HEK293T (cell line): ENCODE measurements around the gene MND1.

Experiments
- CTCF ChIA-PET: fragments of 350-600 bp; formaldehyde crosslinking; extraction: SDS; loops from one replicate; lab custom pipeline; 2021; ENCODE audit warnings: antibody characterized with exemption, inconsistent platforms; lab: Yijun Ruan, JAX
- POLR2A ChIA-PET: fragments of 350-600 bp; formaldehyde crosslinking; extraction: SDS; loops from one replicate; lab custom pipeline; 2020; ENCODE audit warnings: antibody characterized with exemption, inconsistent platforms; lab: Yijun Ruan, JAX
- DNase-seq: peaks from one replicate; pipeline ENCODE4 v3.0.0; 2012; ENCODE audit warnings: mixed read lengths; ENCODE audit errors: extremely low spot score
- ARNT ChIP-seq: fragments of 450-650 bp; IDR thresholded peaks from 2 replicates; pipeline ENCODE4 v1.6.1; 2017; ENCODE audit warnings: mild to moderate bottlenecking
- BHLHE40 ChIP-seq: fragments of 450-650 bp; IDR thresholded peaks from 2 replicates; pipeline ENCODE4 v1.6.1; 2016; ENCODE audit warnings: mild to moderate bottlenecking, moderate library complexity, borderline replicate concordance
- CTBP1 ChIP-seq: fragments of 450-650 bp; IDR thresholded peaks from 2 replicates; pipeline ENCODE4 v1.6.1; 2016; ENCODE audit warnings: borderline replicate concordance
- ELF4 ChIP-seq: fragments of 450-650 bp; IDR thresholded peaks from 2 replicates; pipeline ENCODE4 v1.6.1; 2017; ENCODE audit warnings: antibody characterized with exemption
- FOXA1 ChIP-seq: fragments of 450-650 bp; IDR thresholded peaks from 2 replicates; pipeline ENCODE4 v1.6.1; 2016; ENCODE audit warnings: mild to moderate bottlenecking
- FOXK2 ChIP-seq: fragments of 450-650 bp; IDR thresholded peaks from 2 replicates; pipeline ENCODE4 v1.6.1; 2016; ENCODE audit warnings: mild to moderate bottlenecking
- FOXM1 ChIP-seq: fragments of 450-650 bp; IDR thresholded peaks from 2 replicates; pipeline ENCODE4 v1.6.1; 2017; ENCODE audit warnings: mild to moderate bottlenecking, borderline replicate concordance
- HDGF ChIP-seq: fragments of 450-650 bp; IDR thresholded peaks from 2 replicates; pipeline ENCODE4 v1.6.1; 2017; ENCODE audit warnings: antibody characterized with exemption, borderline replicate concordance
- L3MBTL2 ChIP-seq: fragments of 450-650 bp; conservative IDR thresholded peaks from 2 replicates; pipeline ENCODE4 v1.6.1; 2016; ENCODE audit warnings: mild to moderate bottlenecking
- LEF1 ChIP-seq: fragments of 450-650 bp; IDR thresholded peaks from 2 replicates; pipeline ENCODE4 v1.6.1; 2017; ENCODE audit warnings: mild to moderate bottlenecking, borderline replicate concordance
- NFRKB ChIP-seq: fragments of 450-650 bp; IDR thresholded peaks from 2 replicates; pipeline ENCODE4 v1.6.1; 2016; ENCODE audit warnings: mild to moderate bottlenecking, moderate library complexity
- SP1 ChIP-seq: fragments of 450-650 bp; IDR thresholded peaks from 2 replicates; pipeline ENCODE4 v1.6.1; 2017
- SUZ12 ChIP-seq: fragments of 450-650 bp; IDR thresholded peaks from 2 replicates; pipeline ENCODE4 v1.6.1; 2016; ENCODE audit warnings: mild to moderate bottlenecking
- TARDBP ChIP-seq: fragments of 450-650 bp; IDR thresholded peaks from 2 replicates; pipeline ENCODE4 v1.6.1; 2016
- ZNF384 ChIP-seq: fragments of 450-650 bp; IDR thresholded peaks from 2 replicates; pipeline ENCODE4 v1.6.1; 2016
- TF ChIP-seq, protein P1 (sequence below): fragments of 450-650 bp; IDR thresholded peaks from 2 replicates; pipeline ENCODE4 v1.6.1; 2016

Gene MND1

DNA sequence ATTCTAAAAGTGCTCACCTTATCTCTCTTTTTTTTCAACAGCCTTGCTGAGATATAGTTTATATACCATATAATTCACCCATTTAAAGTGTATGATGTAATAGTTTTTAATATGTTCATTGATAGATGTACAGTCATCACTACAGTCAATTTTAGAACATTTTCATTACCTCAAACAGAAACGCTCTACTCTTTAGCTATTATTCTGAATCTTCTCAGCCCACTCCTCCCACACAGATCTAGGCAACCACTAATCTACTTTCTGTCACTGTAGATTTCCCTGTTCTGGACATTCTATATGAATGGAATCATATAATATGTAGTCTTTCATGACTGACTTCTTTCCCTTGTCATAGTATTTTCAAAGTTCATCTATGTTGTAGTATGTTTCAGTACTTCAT is 22.6 kb downstream of the MND1 start:
- no peak for DNase-seq
- ChIA-PET POLR2A (no interaction called here), CTCF (no interaction called here)
- TF ChIP-seq FOXK2 (no peak), HDGF (no peak), LEF1 (no peak), SUZ12 (no peak), FOXM1 (no peak), ELF4 (no peak), L3MBTL2 (no peak), ZNF384 (no peak), ARNT (no peak), SP1 (no peak), TARDBP (no peak), BHLHE40 (no peak)
- TF ChIP-seq, protein P1, sequence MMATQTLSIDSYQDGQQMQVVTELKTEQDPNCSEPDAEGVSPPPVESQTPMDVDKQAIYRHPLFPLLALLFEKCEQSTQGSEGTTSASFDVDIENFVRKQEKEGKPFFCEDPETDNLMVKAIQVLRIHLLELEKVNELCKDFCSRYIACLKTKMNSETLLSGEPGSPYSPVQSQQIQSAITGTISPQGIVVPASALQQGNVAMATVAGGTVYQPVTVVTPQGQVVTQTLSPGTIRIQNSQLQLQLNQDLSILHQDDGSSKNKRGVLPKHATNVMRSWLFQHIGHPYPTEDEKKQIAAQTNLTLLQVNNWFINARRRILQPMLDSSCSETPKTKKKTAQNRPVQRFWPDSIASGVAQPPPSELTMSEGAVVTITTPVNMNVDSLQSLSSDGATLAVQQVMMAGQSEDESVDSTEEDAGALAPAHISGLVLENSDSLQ, result no peak

DNA sequence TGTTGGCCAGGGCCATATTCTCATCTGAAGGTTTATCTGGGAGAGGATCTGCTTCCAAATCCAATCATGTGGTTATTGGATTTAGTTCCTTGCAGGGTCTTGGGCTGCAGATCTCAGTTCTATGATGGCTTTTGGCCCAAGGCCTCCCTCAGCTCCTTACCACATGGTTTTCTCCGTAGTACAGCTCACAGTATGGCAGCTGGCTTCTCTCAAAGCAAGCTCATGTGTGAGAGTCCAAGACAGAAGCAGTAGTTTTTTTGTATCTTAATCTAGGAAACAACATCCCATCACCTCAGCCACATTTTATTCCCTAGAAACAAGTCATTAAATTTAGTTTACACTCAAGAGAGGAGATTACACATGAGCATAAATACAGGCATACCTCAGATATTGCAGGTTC is 24.5 kb downstream of the MND1 start:
- CTCF ChIA-PET, result no interaction called here
- POLR2A ChIA-PET, result no interaction called here
- no peak for TF ChIP-seq SUZ12
- no peak for TF ChIP-seq TARDBP
- no peak for DNase-seq

DNA sequence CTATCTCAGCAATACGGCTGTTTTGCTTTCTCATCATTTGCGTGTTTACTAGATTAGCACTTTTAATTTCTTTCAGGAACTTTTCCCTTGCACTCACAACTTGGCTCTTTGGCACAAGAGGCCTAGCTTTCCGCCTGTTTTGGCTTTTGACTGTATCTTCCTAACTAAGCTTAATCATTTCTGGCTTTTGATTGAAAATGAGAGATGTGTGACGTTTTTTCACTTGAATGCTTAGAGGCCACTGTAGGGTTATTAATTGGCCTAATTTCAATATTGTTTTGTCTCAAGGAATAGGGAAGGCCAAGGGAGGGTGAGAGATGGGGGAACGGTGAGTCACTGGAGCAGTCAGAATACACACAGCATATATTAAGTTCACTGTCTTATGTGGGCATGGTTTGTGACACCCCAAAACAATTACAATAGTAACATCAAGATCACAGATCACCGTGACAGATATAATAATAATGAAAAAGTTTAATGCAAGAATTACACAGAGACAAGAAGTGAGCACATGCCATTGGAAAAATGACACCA is 27.3 kb downstream of the MND1 start:
- ChIA-PET POLR2A (no interaction called here), CTCF (interaction anchor here (0.7 to 0.8 kb wide), 2 partner anchors 13 to 28 kb away, joined by 3 read pairs; partner anchors contain the start of gene MND1)
- no peak for DNase-seq
- TF ChIP-seq ELF4 (no peak), FOXM1 (no peak), ARNT (no peak), NFRKB (no peak)

DNA sequence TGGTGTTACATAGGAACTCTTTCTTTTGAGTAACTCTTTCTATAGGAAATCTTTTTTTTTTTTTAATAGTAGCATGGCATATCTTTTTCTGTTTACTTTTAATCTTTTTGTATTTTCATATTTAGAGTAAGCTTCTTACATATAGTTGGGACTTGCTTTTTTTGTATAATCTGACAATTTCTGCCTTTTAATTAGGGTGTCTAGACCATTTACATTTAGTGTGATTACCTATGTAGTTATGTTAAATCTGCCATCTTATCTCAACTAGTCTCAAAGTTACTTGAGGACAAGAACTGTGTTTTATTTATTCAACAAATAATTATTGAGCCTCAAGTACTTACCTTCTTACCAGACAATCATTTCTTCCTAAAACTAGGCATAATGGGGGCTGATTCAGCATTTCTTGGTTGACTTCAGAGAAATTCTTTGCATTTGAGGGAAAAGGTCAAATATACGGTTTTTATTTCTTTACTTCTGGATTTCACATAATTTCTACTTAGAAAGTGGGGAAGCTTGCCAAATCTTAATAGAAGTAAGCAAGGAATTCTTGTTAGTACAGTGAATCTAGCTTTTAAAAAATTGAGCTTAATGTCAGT is 28.6 kb downstream of the MND1 start:
- CTCF ChIA-PET, result interaction anchor here (0.7 kb wide), 1 partner anchor 380 kb away, joined by 3 read pairs; no protein-coding TSS in a partner anchor
- DNase-seq, result no peak
- POLR2A ChIA-PET, result interaction anchor here (1.9 kb wide), 1 partner anchor 28 kb away, joined by 4 read pairs; the partner anchor contains the start of gene MND1
- no peak for TF ChIP-seq HDGF
- TF ChIP-seq BHLHE40, result no peak
- no peak for TF ChIP-seq FOXK2
- TF ChIP-seq FOXM1, result no peak
- TF ChIP-seq ZNF384, result no peak
- no peak for TF ChIP-seq FOXA1
- no peak for TF ChIP-seq ARNT
- TF ChIP-seq LEF1, result no peak
- TF ChIP-seq SP1, result no peak
- TF ChIP-seq SUZ12, result no peak
- no peak for TF ChIP-seq CTBP1
- no peak for TF ChIP-seq ELF4
- TF ChIP-seq L3MBTL2, result no peak
- TF ChIP-seq, protein P1, result no peak

DNA sequence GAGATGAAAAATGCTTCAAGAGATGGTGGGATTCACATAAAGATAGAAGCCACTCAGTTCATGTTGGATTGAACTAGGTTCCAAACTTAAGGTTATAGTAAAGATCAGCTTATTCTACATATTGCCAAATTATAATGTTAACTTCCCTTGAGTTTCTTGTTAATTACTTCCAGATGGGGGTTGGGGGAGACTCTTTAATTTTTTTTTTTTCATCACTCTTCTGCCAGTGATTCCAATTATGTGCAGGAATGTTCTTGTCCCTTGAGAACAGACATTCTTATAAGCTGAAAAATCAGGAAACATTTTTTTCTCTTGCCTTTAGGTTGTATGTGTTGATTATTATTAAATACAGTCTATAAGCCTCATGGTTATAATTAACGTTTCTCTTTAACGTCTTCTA is 30.0 kb downstream of the MND1 start:
- DNase-seq, result no peak
- POLR2A ChIA-PET, result interaction anchor here (1.0 kb wide), 1 partner anchor 30 kb away, joined by 4 read pairs; the partner anchor contains the start of gene MND1
- TF ChIP-seq NFRKB (no peak), SUZ12 (no peak), TARDBP (no peak), SP1 (no peak), FOXK2 (no peak), ZNF384 (no peak), CTBP1 (no peak), ELF4 (no peak), ARNT (no peak), LEF1 (no peak), FOXA1 (no peak), BHLHE40 (no peak), HDGF (no peak), L3MBTL2 (no peak)
- CTCF ChIA-PET, result no interaction called here

DNA sequence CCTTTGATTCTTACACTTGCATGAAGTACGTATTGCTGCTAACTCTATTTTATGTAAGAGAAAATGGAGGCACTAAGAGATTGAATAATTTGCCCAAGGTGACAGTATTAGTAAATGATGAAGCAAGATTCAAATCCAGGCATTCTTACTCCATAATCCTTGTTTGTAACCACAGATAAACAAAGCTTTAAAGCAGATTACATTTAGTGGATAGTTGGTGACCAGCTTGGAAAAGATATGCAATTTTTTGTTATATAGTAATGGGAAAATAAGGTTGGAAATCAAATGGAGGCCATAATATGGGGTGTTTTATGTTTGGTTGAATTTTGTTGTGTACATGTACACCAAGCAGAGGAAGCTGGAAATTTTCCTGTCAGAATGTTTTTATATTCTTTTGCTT is 30.8 kb downstream of the MND1 start:
- DNase-seq, result no peak
- TF ChIP-seq SUZ12 (no peak), SP1 (no peak), ZNF384 (no peak), HDGF (no peak), L3MBTL2 (no peak), CTBP1 (no peak), FOXA1 (no peak), LEF1 (no peak), TARDBP (no peak), ARNT (no peak), FOXM1 (no peak), ELF4 (no peak), FOXK2 (no peak)
- CTCF ChIA-PET, result no interaction called here
- POLR2A ChIA-PET, result interaction anchor here (1.0 kb wide), 1 partner anchor 30 kb away, joined by 4 read pairs; the partner anchor contains the start of gene MND1

DNA sequence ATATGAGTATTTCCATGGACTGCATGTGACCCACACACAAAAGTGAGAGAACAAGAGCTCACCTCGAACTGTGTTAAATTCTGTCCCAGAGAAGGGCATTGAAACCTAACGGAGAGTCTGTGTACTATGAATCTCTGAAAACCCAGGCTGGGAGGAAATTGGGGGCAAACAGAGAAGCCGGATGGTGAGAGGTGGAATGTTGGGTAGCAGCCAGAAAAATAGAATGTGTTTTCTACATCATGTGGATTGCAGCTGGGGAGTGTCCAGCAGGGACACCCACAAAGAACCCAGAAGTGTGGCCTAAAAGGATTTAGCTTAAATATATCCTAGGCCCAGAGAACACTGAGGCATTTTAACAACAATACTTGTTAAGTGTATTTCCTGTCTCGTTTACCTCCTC is 38.6 kb downstream of the MND1 start:
- DNase-seq, result no peak
- ChIA-PET CTCF (no interaction called here), POLR2A (no interaction called here)
- no peak for TF ChIP-seq HDGF
- TF ChIP-seq L3MBTL2, result no peak
- no peak for TF ChIP-seq FOXA1
- TF ChIP-seq TARDBP, result no peak
- TF ChIP-seq CTBP1, result no peak
- no peak for TF ChIP-seq FOXK2
- no peak for TF ChIP-seq LEF1
- no peak for TF ChIP-seq BHLHE40
- TF ChIP-seq NFRKB, result no peak
- TF ChIP-seq ELF4, result no peak
- TF ChIP-seq, protein P1, result no peak
- no peak for TF ChIP-seq ARNT
- TF ChIP-seq SUZ12, result no peak
- no peak for TF ChIP-seq ZNF384
- TF ChIP-seq SP1, result no peak
- TF ChIP-seq FOXM1, result no peak
